ACC112 (cell line): ENCODE results near the gene BTG3.

Experiments used
- H2AFZ ChIP-seq: fragments of 200-600 bp; sonication (generic); one replicate; pipeline ENCODE4 v1.6.0; 2017; ENCODE audit warnings: antibody characterized with exemption, low read length; ENCODE audit not compliant: unreplicated experiment
- H3K27ac ChIP-seq: fragments of 200-600 bp; sonication (generic); 2 replicates; pipeline ENCODE4 v1.5.1; 2014; ENCODE audit warnings: low read depth, mild to moderate bottlenecking, antibody characterized with exemption, low read length, moderate library complexity
- H3K27me3 ChIP-seq: fragments of 200-600 bp; sonication (generic); 2 replicates; pipeline ENCODE4 v1.6.1; 2014; ENCODE audit warnings: mild to moderate bottlenecking, antibody characterized with exemption, low read length, moderate library complexity, mixed read lengths; ENCODE audit not compliant: insufficient read depth
- H3K36me3 ChIP-seq: fragments of 200-600 bp; sonication (generic); 2 replicates; pipeline ENCODE4 v1.6.1; 2016; ENCODE audit warnings: mild to moderate bottlenecking, antibody characterized with exemption, low read length, moderate library complexity, mixed read lengths; ENCODE audit not compliant: insufficient read depth
- H3K4me1 ChIP-seq: fragments of 200-600 bp; sonication (generic); one replicate; pipeline ENCODE4 v1.6.1; 2016; ENCODE audit warnings: low read length, mixed read lengths; ENCODE audit not compliant: insufficient read depth, unreplicated experiment, control insufficient read depth
- H3K4me3 ChIP-seq: fragments of 200-600 bp; sonication (generic); 2 replicates; pipeline ENCODE4 v1.5.1; 2014; ENCODE audit warnings: mild to moderate bottlenecking, low read depth, low read length
- H3K79me2 ChIP-seq: fragments of 200-600 bp; sonication (generic); one replicate; pipeline ENCODE4 v1.6.0; 2016; ENCODE audit warnings: low read length; ENCODE audit not compliant: control insufficient read depth, unreplicated experiment, insufficient read depth

The BTG3 gene

DNA sequence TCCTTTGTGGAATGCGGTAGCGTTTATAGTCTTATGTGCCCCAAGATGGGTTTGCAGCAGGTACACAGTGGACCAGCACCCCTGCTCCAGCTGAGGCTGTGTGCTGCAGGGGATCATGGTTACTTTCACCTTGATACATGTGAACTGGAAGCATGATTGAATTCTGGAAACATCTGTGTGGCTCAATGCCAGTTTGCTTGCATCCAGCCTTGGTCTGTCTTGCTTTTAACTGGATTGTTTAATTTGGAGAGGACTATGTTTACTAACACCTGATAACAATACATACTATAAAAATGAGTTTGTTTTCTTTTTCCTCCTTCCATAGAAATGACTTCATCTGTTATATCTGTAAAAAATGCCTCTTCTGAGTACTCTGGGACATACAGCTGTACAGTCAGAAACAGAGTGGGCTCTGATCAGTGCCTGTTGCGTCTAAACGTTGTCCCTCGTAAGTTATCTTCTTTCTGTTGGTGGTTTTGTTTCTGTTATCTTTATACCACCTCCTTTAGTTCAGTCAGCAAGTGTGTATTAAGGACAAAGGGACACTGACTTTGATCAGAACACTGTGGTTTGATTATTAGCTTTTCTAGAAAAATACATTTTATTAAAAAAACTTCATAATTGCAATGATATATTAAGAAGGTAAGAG lies 52.2 kb downstream of the BTG3 start:
- Histone ChIP-seq H3K79me2 (no peaks in the 10 kb centered on the region), H3K36me3 (no peaks in the 10 kb centered on the region), H2AFZ (no peak overlapping the region), H3K4me3 (no peak overlapping the region), H3K4me1 (no peaks in the 10 kb centered on the region), H3K27me3 (peaks cover 23% of the 10 kb centered on the region), H3K27ac (no peak overlapping the region)

DNA sequence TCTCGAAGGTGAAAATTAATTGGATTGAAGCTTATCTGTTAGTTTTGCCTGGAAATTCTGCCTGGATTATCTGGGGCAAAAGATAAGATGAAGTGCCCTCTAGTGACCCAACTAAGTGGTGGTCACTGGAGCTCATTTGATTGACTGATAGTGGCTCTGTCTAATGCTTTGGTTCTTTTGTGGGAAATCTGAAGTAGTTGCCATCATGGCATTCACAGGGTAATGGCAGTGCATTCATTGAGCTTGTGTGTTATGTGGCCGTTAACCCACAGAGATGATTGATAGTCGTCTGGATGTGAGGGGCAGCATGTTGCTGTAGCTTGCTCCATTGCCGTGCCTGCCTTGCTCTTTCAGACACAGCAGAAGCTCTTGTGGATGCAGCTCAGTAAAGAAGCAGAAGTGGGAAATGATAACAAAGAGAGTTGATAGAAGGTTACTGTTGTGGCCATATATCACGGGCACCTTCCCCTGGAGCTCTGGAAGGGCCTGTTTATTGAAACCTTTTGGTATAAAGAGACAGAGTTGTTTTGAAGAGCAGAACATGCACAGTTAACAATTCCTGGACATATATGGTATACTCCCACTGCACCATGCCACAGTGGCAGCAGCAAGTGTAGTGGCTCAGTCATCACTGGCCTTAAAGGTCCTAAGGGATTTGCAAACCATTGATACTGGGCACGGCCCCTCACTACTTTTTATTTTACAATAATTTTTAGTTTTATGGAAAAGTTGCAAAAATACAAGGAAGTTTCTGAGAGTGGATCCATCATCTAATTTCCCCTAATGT lies 57.8 kb downstream of the BTG3 start:
- no peaks in the 10 kb centered on the region for H3K36me3 ChIP-seq
- peaks cover 13% of the 10 kb centered on the region for H3K27me3 ChIP-seq
- H3K4me1 ChIP-seq, result no peaks in the 10 kb centered on the region

GRCh38 chr21:17554120-17554519 lies 58.6 kb downstream of the BTG3 start:
- H3K27me3 ChIP-seq, result peaks cover 12% of the 10 kb centered on the region
- no peak overlapping the region for H3K27ac ChIP-seq
- H3K4me3 ChIP-seq, result no peak overlapping the region
- no peaks in the 10 kb centered on the region for H3K79me2 ChIP-seq
- no peak overlapping the region for H2AFZ ChIP-seq
- H3K4me1 ChIP-seq, result no peaks in the 10 kb centered on the region
- no peaks in the 10 kb centered on the region for H3K36me3 ChIP-seq

More for the DNA sequence above, 57.8 kb downstream of the BTG3 start:
- Histone ChIP-seq H3K79me2 (no peaks in the 10 kb centered on the region), H2AFZ (no peak overlapping the region), H3K27ac (no peak overlapping the region), H3K4me3 (no peak overlapping the region)

- H3K79me2 ChIP-seq, result no peaks in the 10 kb centered on the region
- no peak overlapping the region for H3K4me3 ChIP-seq
- H3K27me3 ChIP-seq, result peaks cover 5% of the 10 kb centered on the region
- H3K27ac ChIP-seq, result no peak overlapping the region
- H3K4me1 ChIP-seq, result no peaks in the 10 kb centered on the region
- no peak overlapping the region for H2AFZ ChIP-seq
- H3K36me3 ChIP-seq, result no peaks in the 10 kb centered on the region
Observed at GRCh38 chr21:17552410-17552809, 60.3 kb downstream of the BTG3 start.

GRCh38 chr21:17550671-17551308 lies 61.9 kb downstream of the BTG3 start:
- Histone ChIP-seq H3K27me3 (peaks cover 2% of the 10 kb centered on the region), H3K79me2 (no peaks in the 10 kb centered on the region), H3K4me3 (no peak overlapping the region), H3K27ac (no peak overlapping the region), H3K4me1 (no peaks in the 10 kb centered on the region), H2AFZ (no peak overlapping the region), H3K36me3 (no peaks in the 10 kb centered on the region)

DNA sequence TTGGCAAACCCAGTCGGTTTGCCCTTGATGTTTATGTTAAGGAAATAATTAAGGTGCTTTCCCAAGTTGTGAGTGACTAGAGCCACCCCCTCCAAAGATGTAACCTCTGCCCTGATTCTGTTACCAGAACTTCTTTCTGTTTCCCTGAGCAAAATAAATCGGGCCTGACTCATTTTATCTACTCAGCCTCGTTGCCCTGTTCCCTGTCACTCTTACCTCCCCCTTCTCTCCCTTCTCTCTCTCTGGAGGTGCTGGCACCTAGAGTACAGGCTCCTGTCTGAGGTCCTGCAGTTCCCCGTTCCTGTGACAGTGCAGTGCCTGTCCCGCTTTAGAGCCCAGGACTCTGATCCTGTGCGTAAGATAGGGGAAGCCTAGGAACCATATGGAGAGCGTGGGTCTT lies 64.4 kb downstream of the BTG3 start:
- H3K79me2 ChIP-seq, result no peaks in the 10 kb centered on the region
- H3K4me1 ChIP-seq, result no peaks in the 10 kb centered on the region
- no peaks in the 10 kb centered on the region for H3K36me3 ChIP-seq
- H3K4me3 ChIP-seq, result no peak overlapping the region
- H2AFZ ChIP-seq, result no peak overlapping the region
- no peaks in the 10 kb centered on the region for H3K27me3 ChIP-seq
- no peak overlapping the region for H3K27ac ChIP-seq

DNA sequence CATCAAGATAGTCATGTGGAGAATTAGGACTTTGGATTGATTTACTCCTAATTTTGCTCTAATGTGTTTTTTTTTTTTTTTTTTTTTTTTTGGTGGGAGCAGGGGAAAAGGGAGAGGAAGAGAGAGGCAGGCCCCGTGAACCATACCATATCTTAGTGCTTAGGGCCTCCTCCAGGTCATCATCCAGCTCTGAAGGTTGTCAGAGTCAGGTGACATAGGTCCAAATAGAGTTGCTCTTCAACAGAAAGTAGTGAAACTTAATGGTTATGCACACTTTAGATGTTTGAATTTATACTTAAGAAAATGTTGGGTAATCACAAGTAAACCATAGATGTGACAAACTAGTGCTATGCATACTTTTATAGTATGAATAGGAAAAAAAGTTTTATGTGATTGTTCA lies 67.7 kb downstream of the BTG3 start:
- Histone ChIP-seq H3K27me3 (peaks cover 24% of the 10 kb centered on the region), H3K27ac (no peak overlapping the region), H3K36me3 (no peaks in the 10 kb centered on the region), H2AFZ (no peak overlapping the region), H3K79me2 (no peaks in the 10 kb centered on the region), H3K4me3 (no peak overlapping the region), H3K4me1 (no peaks in the 10 kb centered on the region)
